GM12878 (cell line): ENCODE results near the gene ADAMTS19. TPM values are rescaled to one million over a fixed set of nuclear protein-coding genes. Genes with fewer than 3 reads are reported as not detected.

Source experiments
- ATAC-seq: fragments of 200-7000 bp; cut with Tn5 transposase; 3 replicates; pipeline ENCODE4 v1.9.1; 2020; ENCODE audit warnings: mild to moderate bottlenecking, moderate library complexity
- BruUV-seq: library from RNA; stranded (reverse); fragments of 400-500 nt; replicated peaks from 2 replicates; lab custom pipeline; 2021; lab: Mats Ljungman, UMichigan
- CTCF ChIA-PET: fragments of 300-600 bp; sonication (Branson Sonifier 250); formaldehyde crosslinking; extraction: SDS; loops from one replicate; lab custom pipeline; 2021; ENCODE audit warnings: inconsistent platforms; lab: Yijun Ruan, JAX
- POLR2A ChIA-PET: fragments of 350-600 bp; formaldehyde crosslinking; extraction: SDS; loops from one replicate; lab custom pipeline; 2021; ENCODE audit warnings: inconsistent platforms; lab: Charles Lee
- RAD21 ChIA-PET: fragments of 300-600 bp; sonication (Branson Sonifier 250); formaldehyde crosslinking; loops from one replicate; lab custom pipeline; 2023; ENCODE audit warnings: antibody characterized with exemption; ENCODE audit not compliant: unreplicated experiment; lab: Charles Lee
- SMC1A ChIA-PET: fragments of 300-600 bp; sonication (Branson Sonifier 250); formaldehyde crosslinking; loops from one replicate; lab custom pipeline; 2023; ENCODE audit not compliant: unreplicated experiment, uncharacterized antibody; lab: Charles Lee
- DNase-seq: peaks from one replicate; pipeline ENCODE4 v3.0.0-alpha.2; 2011; ENCODE audit warnings: low read depth, low spot score
- FAIRE-seq: peaks from 3 replicates; lab custom pipeline; 2011; peaks lifted over from hg19 to GRCh38; lab: Jason Lieb, UNC
- H2AFZ ChIP-seq: 2 replicates; pipeline ENCODE4 v1.6.0; 2011; ENCODE audit warnings: low read depth, low read length, control low read depth; ENCODE audit not compliant: control insufficient read depth
- H3K27ac ChIP-seq: 2 replicates; pipeline ENCODE4 v1.5.1; 2011; ENCODE audit warnings: control low read depth; ENCODE audit not compliant: control insufficient read depth, insufficient read depth
- H3K27me3 ChIP-seq, 2 experiments: replicated peaks in 1 of 2; 2 replicates each; pipeline versions ENCODE4 v1.6.0 to v1.6.1; 2011; ENCODE audit warnings: low read length in 1 of 2; ENCODE audit not compliant: control insufficient read depth in 2 of 2, insufficient read depth in 2 of 2
- H3K36me3 ChIP-seq, 2 experiments: 2 replicates each; pipeline ENCODE4 v1.5.1; 2011; ENCODE audit warnings: low read length in 1 of 2; ENCODE audit not compliant: control insufficient read depth in 2 of 2, insufficient read depth in 2 of 2
- H3K4me1 ChIP-seq: 2 replicates; pipeline ENCODE4 v1.6.1; 2011; ENCODE audit warnings: mild to moderate bottlenecking, low read length, moderate library complexity, mixed read lengths; ENCODE audit not compliant: control insufficient read depth, insufficient read depth
- H3K4me2 ChIP-seq: 2 replicates; pipeline ENCODE4 v1.6.0; 2011; ENCODE audit warnings: control low read depth; ENCODE audit not compliant: control insufficient read depth, insufficient read depth
- H3K4me3 ChIP-seq: fragments of 200-600 bp; sonication (generic); 2 replicates; pipeline ENCODE4 v1.5.1; 2016
- H3K79me2 ChIP-seq: 2 replicates; pipeline ENCODE4 v1.6.0; 2011; ENCODE audit warnings: low read length; ENCODE audit not compliant: control insufficient read depth, insufficient read depth
- H3K9ac ChIP-seq: 2 replicates; pipeline ENCODE4 v1.8.0; 2011; ENCODE audit warnings: low read length, control low read depth, mixed read lengths; ENCODE audit not compliant: control insufficient read depth, insufficient read depth
- H3K9me3 ChIP-seq: replicated peaks from 3 replicates; pipeline ENCODE4 v1.5.1; 2011; ENCODE audit warnings: mild to moderate bottlenecking, low read length; ENCODE audit not compliant: control insufficient read depth, insufficient read depth
- H4K20me1 ChIP-seq: 2 replicates; pipeline ENCODE4 v1.6.0; 2011; ENCODE audit not compliant: control insufficient read depth, insufficient read depth
- CHD2 ChIP-seq: IDR thresholded peaks from 2 replicates; pipeline ENCODE4 v1.6.1; 2011; ENCODE audit warnings: low read depth, low read length, improper control_type of control experiment, borderline replicate concordance
- CUX1 ChIP-seq: IDR thresholded peaks from 2 replicates; pipeline ENCODE4 v1.6.1; 2012; ENCODE audit warnings: improper control_type of control experiment, low read depth, low read length; ENCODE audit not compliant: insufficient replicate concordance
- EED ChIP-seq: sonication (generic); IDR thresholded peaks from 2 replicates; pipeline ENCODE4 v1.6.1; 2016; ENCODE audit warnings: antibody characterized with exemption, low read depth
- EP300 ChIP-seq, 2 experiments: fragments of 150-350 bp in 1 of 2; IDR thresholded peaks; 2 replicates each; pipeline ENCODE4 v1.6.1; 2011 to 2012; ENCODE audit warnings: low read depth in 2 of 2, low read length in 2 of 2, borderline replicate concordance in 1 of 2, improper control_type of control experiment in 1 of 2, inconsistent platforms in 1 of 2; ENCODE audit not compliant: control insufficient read depth in 1 of 2
- JUNB ChIP-seq: IDR thresholded peaks from 2 replicates; pipeline ENCODE4 v1.6.1; 2016; ENCODE audit warnings: antibody characterized with exemption, mild to moderate bottlenecking
- POLR2A ChIP-seq: IDR thresholded peaks from 2 replicates; pipeline ENCODE4 v1.6.1; 2011; ENCODE audit warnings: low read depth, mild to moderate bottlenecking, low read length
- PRDM15 ChIP-seq: fragments of 450-650 bp; formaldehyde crosslinking; IDR thresholded peaks from 2 replicates; pipeline ENCODE4 v1.4.0; 2020; ENCODE audit warnings: mild to moderate bottlenecking, moderate library complexity
- SREBF2 ChIP-seq: IDR thresholded peaks from 2 replicates; pipeline ENCODE4 v1.6.1; 2012; ENCODE audit warnings: mild to moderate bottlenecking, low read length
- STAT1 ChIP-seq: fragments of 450-650 bp; conservative IDR thresholded peaks from 2 replicates; pipeline ENCODE4 v1.6.1; 2014; ENCODE audit warnings: antibody characterized with exemption, mild to moderate bottlenecking
- WRNIP1 ChIP-seq: IDR thresholded peaks from 2 replicates; pipeline ENCODE4 v1.6.1; 2011; ENCODE audit warnings: low read depth, low read length, improper control_type of control experiment, borderline replicate concordance
- ZNF217 ChIP-seq: fragments of 450-650 bp; IDR thresholded peaks from 2 replicates; pipeline ENCODE4 v1.6.1; 2017; ENCODE audit warnings: antibody characterized with exemption, mild to moderate bottlenecking
- ZNF384 ChIP-seq: IDR thresholded peaks from 2 replicates; pipeline ENCODE4 v1.6.1; 2012; ENCODE audit warnings: low read depth, mild to moderate bottlenecking, low read length, improper control_type of control experiment, borderline replicate concordance
- WGBS: methylation state at CpG from one replicate; pipeline ENCODE4 v1.1.6; 2016; ENCODE audit warnings: low lambda C conversion rate; ENCODE audit not compliant: insufficient replicate concordance, insufficient coverage; ENCODE audit errors: missing lambda C conversion rate; 5-methylcytosine and 5-hydroxymethylcytosine counted together
- in situ Hi-C: fragments of 300-500 bp; cut with MboI; formaldehyde crosslinking; loops from 9 replicates; pipeline ENCODE4 v1.14.3; 2018; ENCODE audit warnings: mixed read lengths
- intact Hi-C: fragments of 100-400 bp; cut with micrococcal nuclease; formaldehyde crosslinking; loops from one replicate; pipeline ENCODE4 v1.14.2; 2022; ENCODE audit not compliant: unreplicated experiment
- polyA plus RNA-seq, 11 experiments: library from polyadenylated mRNA; depleted of rRNA in 4 of 11; unstranded in 6 of 11; stranded (reverse) in 5 of 11; fragments of >200 nt; fragmentation: Nextera tagmentation in 4 of 11; fragmentation: Illumina TruSeq in 1 of 11; extraction: Ambion mirVana in 4 of 11; extraction: Trizol in 1 of 11; gene quantifications; 1 replicate in 1 of 11; 2 replicates in 10 of 11; pipeline versions ENCODE4 v1.2.1 to v1.2.3, GENCODE V29; 2011 to 2016; ENCODE audit warnings: inconsistent platforms in 2 of 11, missing spikeins in 2 of 11, low read depth in 1 of 11
- total RNA-seq, 4 experiments: library from RNA; depleted of rRNA in 3 of 4; stranded (reverse); fragments of >200 nt in 3 of 4; fragmentation: Illumina TruSeq in 1 of 4; extraction: Trizol in 1 of 4; gene quantifications; 2 replicates each; pipeline versions ENCODE4 v1.2.1 to v1.2.3, GENCODE V29; 2013 to 2021
- TF ChIP-seq, protein P1 (sequence below): IDR thresholded peaks from 2 replicates; pipeline ENCODE4 v1.6.1; 2011; ENCODE audit warnings: borderline replicate concordance, low read depth, mild to moderate bottlenecking, moderate library complexity, low read length; ENCODE audit not compliant: insufficient read depth, poor library complexity, severe bottlenecking

The ADAMTS19 gene
- total and polyA plus RNA-seq, 10 of the 15 experiments (the other 5 are each of a cell fraction or from before 2014, with no cell fraction given) = not detected

DNA sequence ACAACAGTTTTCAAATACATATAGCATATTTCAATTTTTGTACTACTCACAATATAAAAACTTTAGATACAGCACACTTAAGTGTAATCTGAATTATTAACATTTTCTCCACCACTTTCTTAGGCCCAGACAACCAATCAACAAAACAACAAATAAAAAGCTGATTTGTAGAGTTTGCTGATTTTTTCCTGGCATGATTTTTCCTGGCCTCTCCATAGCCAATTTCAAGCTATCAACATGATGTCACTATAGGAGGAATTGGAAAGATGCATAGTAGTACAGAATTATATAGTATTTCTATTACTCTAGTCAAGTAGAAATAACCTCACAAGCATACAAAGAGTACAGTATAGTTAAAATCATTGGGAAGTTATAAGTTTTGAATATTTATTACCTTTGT is 35.1 kb upstream of the ADAMTS19 start (continued):
- no peak for TF ChIP-seq PRDM15 (CRISPR knock-in tag)
- TF ChIP-seq, protein P1, sequence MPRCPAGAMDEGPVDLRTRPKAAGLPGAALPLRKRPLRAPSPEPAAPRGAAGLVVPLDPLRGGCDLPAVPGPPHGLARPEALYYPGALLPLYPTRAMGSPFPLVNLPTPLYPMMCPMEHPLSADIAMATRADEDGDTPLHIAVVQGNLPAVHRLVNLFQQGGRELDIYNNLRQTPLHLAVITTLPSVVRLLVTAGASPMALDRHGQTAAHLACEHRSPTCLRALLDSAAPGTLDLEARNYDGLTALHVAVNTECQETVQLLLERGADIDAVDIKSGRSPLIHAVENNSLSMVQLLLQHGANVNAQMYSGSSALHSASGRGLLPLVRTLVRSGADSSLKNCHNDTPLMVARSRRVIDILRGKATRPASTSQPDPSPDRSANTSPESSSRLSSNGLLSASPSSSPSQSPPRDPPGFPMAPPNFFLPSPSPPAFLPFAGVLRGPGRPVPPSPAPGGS = no peak

GRCh38 chr5:129426071-129426470 is 34.0 kb upstream of the ADAMTS19 start:
- ChIA-PET SMC1A (no interaction called here), CTCF (no interaction called here), POLR2A (no interaction called here), RAD21 (no interaction called here)
- FAIRE-seq = no peak
- Histone ChIP-seq H3K4me2 (no peak overlapping the region), H4K20me1 (no peaks in the 10 kb centered on the region), H3K4me3 (no peak overlapping the region), H3K36me3 (no peaks in the 10 kb centered on the region), H2AFZ (no peak overlapping the region), H3K79me2 (no peaks in the 10 kb centered on the region), H3K9ac (no peak overlapping the region), H3K4me1 (no peaks in the 10 kb centered on the region), H3K27ac (no peak overlapping the region), H3K9me3 (no peaks in the 10 kb centered on the region), H3K27me3 (no peaks in the 10 kb centered on the region)
- intact Hi-C loops (no loop called here), in situ Hi-C loops (no loop called here)
- TF ChIP-seq CUX1 (no peak), EP300 (IDR thresholded peaks at IDR 0.05; ENCODE audit: borderline replicate concordance in 1 of 2, control insufficient read depth in 1 of 2, low read depth in 2 of 2, low read length in 2 of 2) (no peak), ZNF217 (no peak), WRNIP1 (no peak), ZNF384 (no peak), CHD2 (no peak), EED (no peak), SREBF2 (no peak), STAT1 (no peak), JUNB (no peak), POLR2A (no peak)
- WGBS = 64% methylated on average over 1 of the region's 1 CpG
- no peak for DNase-seq
- no TSS peak for BruUV-seq
- ATAC-seq = no peak
